GM18861 (cell line): ENCODE data around the gene ZNF747.
A peak's percentile ranks its signal among the peaks of the same experiment; 100 is the strongest.
"Not testable (repeated sequence)": the region's sequence is repeated elsewhere in the genome, so short reads cannot be mapped to it uniquely, and the experiment has no call there.

Source experiments
- ATAC-seq: cut with Tn5 transposase; IDR thresholded peaks from one replicate; pipeline ENCODE4 v1.9.1; 2021; ENCODE audit not compliant: unreplicated experiment

Gene ZNF747

DNA sequence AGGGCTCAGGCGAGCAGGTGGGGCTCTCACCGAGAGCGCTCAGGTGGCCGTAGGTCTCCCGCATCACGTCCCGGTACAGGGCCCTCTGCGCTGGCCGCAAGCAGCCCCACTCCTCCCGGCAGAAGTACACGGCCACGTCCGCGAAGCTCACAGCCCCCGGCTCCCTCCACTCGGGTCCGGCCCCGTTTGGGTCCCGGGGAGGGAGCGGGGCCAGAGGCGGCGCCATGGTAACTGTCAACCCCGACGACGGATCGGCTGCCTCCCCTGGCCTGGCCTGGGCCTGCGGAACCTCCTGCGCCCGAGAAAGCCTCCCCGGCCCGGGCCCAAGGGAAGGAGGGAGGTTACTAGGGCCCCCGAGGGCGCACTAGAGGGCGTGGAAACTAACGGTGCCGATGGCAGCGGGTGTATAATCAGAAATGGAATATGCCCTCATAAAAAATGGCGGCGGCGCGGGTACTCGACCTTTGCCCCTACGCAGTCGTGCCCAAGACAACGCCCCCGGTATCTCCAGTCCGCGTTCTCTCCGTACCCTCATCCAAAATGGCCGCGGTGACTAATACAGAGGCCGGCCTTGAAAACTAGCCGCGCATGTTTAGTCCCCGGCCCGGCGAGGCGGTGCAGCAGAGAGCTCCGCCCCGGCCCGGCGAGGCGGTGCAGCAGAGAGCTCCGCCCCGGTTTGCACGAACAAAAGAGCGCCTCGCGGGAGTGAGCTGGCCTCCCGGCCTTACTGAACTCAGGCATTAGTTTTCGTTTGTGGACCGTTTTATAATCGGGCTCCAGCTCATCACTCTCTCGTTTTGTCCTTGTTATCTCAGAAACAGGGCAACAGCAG lies 23.5 kb upstream of the ZNF747 start, which contains the start of gene ZNF764:
ZNF764 (minus strand) TSS at position 418 of the 832 bp plus-strand sequence; CDS start at position 226, 192 bp downstream.
- ATAC-seq: peak; percentile 78

DNA sequence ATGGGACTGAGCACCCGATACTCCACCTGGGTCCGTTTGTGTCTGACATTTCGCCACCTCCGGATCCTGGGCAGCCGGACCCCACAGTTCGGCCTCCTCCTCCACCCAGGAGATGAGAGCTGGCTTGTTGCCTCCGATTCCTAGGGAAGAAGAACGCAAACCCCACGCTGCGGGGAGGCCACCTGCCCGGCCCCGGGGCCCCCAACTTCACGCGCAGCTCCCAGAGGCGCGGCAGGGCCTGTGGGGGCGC lies 23.0 kb upstream of the ZNF747 start:
- ATAC-seq: peak; percentile 3

DNA sequence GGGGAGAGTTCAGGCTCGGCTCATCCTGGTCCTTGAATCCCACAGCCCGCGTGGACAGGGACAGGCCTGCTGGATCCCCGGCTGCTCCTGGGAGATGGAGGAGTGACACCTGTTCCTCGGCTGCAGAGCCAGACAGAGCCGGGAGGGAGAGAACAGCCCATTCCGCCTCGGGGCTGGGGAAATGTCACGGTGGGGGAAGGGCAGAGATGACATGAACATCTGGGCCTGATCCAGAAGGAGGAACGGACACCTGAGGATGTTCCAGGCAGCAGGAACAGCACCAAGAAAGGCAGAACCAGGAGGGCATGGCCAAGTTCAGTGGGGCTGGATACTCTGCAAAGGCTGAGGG lies 21.4 kb upstream of the ZNF747 start:
- ATAC-seq: no peak

DNA sequence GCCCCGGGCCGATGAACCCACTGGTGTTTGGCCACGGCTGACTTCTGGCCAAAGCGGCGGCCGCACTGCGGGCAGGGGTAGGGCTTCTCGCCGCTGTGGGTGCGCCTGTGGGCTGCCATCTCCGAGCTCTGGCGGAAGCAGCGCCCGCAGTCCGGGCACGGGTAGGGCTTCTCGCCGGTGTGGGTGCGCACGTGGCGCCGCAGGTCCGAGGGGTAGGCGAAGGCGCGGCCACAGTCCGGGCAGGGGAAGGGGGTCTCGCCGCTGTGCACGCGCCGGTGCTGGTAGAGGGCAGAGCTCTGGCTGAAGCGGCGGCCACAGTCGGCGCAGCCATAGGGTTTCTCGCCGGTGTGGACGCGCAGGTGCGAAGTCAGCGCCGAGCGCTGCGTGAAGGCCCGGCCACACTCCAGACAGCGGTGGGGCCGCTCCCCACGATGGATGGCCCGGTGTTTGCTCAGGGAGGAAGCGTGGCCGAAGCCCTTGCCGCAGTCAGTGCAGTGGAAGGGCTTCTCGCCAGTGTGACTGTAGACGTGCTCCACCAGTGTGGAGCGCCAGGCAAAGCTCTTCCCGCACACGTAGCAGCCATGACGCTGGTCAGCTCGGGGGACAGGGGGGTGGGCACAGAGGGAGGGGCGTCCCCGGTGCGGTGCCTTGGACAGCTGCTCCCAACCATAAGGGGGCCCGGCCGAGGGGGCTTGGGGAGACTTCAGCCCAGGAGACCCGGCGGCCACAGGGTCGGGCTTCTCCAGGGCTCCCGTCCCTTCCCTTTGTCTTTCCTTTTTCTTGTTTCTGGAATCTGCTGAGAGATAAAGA lies 20.9 kb upstream of the ZNF747 start:
- no peak for ATAC-seq

DNA sequence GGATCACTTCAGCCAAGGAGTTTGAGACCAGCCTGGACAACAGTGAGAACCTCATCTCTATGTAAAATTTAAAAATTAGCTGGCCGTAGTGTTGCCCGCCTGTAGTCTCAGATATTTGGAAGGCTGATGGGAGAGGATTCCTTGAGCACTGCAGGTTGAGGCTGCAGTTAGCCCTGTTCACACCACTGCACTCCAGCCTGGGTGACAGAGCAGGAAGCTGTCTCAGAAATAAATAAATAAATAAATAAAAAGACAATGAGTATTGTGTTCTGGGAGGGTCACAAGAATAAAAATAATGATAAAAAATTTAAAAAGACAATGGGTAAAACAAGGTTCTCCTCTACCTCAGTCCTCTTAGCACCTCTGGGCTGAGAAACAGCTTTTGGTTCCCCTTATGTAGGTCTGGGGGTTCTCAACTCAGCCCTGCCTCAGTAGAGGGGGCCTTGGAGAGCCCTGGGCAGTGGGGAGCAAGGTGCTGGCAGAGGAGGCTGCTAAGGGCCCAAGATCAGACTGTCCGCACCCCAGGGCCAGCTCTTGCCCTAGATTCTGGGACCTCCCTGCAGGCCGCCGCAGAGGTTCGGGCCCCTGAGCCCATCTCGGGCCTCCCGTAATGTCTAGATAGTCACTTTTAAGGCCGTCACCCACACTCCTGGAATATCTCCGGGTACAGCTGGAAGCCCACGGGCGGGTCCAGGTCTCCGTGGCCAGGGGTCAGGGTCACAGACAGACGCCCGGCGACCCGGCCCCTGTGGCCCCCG lies 20.1 kb upstream of the ZNF747 start:
- ATAC-seq: no peak

DNA sequence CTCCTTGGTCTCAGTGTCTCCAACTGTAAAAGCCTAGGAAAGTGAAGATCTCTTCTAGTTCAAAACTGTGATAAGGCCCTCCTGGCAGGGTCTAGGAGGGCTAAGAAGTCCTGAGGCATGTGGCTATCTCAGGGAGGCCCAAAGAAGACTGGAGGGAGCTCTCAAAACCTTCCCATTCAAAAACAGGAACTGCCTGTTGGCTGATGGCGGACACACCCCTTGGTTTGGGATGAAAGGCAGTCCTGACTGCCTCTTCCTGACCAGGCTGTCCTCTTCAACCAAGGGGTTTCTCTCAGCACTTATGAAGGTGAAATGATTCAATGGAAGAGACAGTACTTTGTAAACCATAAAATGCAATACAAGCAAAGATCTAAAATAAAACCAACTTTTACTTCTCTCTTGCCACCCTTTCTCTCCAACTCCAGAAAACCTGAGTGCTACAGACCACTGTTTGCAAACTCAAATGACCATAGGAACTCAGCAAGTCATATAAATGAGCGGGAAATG lies 18.8 kb upstream of the ZNF747 start:
- ATAC-seq: no peak

DNA sequence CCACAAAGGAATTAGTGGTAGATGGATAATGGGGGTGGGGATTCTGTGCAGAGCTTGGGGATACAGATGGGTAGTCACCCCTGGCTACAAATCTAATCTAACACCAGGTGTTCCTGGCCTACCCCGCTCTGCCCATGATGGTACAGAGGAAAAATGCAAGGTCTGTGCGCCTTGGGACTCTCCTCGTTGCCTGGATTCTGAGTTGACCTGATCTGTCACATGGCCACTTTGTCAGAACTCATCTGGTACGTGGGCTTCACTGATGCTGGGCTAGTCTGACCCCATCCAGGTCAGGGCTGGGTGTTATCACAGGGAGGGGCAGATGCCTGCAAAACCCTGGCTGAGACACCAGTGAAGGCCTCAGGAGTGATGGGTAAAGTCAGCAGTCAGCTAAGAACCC lies 18.3 kb upstream of the ZNF747 start:
- no peak for ATAC-seq

DNA sequence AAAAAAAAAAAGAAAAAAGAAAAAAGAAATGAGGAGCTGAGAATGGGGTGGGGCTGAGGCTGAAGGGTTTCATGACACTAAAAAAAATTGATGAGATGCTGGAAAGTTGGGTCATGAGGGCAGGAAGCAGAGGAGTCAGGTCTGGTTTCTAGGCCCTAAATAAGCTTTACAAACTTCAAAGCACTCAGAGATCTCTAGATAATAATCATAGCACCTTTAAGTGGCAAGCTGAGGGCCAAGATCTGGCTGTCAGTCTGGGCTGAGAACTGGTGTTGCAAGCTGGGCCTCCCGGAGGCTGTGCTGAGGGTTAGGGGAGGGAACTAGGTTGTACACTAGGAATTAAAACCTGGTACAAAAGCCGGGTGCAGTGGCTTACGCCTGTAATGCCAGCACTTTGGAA lies 17.1 kb upstream of the ZNF747 start:
- ATAC-seq: no peak

DNA sequence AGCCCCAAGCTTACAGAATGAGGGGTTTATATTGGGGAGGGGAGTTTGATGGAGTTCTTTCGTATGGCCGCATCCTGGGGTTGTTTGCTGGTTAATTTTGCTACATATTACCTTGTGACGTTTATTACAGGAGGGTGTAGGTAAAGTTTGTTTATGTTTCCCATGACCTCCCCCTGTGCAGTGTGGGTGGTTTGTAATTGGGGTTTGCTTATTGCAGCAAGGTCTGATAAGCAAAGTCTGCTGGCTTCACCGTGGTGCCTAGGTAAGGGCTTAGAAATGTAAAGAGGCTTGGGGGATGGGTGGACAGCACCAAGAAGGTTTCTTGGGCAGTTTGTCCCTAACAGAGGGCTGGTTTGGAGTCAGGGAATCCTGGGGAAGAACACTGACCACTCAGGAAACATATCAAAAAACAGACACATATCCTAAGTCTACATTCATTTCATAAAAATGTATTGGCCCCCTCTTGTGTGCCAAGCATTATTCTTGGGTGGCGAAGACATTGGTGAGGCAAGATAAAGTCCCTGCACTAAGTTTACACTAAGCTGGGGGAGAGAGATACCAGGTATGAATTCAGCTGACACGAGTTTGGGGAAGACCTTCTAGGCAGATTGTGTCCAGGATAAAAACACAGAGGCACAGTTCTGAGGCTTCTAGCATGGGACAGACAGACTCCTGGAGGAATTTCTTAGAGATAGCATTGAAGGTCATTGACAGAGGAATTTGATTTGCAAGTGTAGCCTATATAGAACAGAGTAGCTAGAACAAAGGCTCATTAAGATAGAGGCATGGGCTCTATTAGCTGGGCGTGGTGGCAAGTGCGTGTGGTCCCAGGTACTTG lies 14.0 kb upstream of the ZNF747 start:
- no peak for ATAC-seq

DNA sequence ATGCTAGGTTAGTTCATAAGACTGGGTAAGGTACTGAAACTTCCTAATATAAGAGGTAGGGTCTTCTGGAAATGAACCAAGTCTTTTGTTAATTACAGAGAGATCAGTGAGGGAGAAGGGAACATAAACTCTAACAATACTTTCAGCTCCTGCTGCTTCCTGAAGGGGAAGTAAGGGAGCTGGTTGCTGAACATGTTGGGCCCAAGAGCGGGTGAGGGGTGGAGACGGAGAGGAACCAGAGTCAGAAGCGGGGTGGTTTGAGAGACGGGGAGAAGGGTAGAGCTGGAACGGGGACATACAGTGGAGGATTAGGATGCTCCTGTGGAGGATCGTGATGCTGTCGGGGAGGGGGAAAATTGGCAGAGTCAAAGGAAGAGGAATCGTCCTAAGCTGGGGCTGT lies 11.5 kb upstream of the ZNF747 start:
- ATAC-seq: no peak

DNA sequence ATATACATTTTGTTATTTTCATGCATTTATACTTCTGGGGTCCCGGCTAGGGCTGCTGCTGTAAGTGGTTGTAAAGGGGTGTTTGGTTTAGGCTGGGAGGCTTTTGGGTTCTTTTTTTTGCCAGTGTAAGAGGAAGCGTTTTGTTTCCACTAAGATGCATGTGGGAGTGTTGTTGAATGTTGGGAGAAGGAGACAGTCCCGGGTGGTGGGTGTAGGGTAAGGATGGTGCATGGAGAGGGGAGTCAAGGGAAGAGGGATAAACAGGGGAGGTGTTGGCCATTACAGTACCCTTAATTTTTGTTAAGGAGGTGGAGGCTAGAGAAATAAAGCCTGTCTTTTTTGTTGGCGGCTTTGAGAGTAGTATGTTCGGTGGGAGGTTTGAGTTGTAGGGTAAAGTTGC lies 8.4 kb upstream of the ZNF747 start:
- no peak for ATAC-seq

DNA sequence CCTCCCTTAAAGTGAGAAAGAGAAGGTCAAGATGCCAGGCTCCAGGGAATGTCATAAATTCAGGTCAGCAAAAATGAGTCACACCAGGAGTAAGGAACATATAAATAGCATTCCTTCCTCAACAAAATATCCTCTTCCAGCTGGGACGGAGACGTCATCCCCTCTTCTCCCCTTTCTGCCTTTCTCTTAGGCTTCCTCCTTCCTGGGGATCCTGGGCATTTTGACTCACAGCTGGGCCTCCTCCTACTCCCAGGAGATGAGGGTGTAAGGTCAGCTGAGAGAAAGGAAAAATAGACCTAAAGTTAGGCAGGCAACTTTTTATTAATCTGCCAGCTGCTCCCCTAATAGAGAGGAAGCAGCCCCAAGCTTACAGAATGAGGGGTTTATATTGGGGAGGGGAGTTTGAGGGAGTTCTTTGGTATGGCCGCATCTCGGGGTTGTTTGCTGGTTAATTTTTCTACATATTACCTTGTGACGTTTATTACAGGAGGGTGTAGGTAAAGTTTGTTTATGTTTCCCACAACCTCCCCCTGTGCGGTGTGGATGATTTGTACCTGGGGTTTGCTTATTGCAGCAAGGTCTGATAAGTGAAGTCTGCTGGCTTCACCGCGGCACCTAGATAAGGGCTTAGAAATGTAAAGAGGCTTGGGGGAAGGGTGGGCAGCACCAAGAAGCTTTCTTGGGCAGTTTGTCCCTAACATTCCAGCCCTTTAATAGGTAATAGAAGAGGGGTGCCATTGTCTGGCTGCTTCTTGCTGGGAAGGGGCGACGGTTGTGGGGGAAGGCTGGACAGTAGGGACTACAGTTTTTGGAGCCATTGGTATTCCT lies 7.1 kb upstream of the ZNF747 start:
- ATAC-seq: no peak

DNA sequence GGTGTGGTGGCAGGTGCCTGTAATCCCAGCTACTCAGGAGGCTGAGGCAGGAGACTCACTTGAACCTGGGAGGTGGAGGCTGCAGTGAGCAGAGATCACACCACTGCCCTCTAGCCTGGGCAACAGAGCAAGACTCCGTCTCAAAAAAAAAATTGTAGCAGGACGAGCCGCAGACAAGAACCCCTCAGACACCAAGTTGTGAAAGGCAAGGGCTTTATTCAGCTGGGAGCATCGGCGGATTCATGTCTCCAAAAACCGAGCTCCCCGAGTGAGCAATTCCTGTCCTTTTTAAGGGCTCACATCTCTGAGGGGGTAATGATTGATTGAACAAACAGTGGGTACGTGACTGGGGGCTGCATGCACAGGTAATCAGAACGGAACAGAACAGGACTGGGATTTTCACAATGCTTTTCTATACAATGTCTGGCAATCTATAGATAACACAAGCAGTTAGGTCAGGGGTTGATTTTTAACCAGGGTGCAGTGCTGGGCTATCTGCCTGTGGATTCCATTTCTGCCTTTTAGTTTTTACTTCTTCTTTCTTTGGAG lies 6.3 kb upstream of the ZNF747 start:
- not testable (repeated sequence) for ATAC-seq

DNA sequence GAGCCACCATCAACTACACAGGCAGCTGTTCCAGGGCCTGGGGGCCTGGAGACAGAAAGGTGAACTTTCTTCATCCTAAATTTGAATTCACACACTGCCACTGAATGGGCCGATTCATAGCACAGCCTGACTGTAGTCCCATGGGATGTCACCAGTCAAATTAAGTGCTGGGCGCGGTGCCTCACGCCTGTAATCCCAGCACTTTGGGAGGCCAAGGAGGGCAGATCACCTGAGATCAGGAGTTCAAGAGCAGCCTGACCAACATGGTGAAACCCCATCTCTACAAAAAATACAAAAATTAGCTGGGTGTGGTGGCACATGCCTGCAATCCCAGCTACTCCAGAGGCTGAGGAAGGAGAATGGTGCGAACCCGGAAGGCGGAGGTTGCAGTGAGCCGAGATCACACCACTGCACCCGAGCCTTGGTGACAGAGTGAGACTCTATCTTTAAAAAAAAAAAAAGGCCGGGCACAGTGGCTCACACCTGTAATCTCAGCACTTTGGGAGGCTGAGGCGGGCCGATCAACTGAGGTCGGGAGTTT lies 5.4 kb upstream of the ZNF747 start:
- ATAC-seq: not testable (repeated sequence)

DNA sequence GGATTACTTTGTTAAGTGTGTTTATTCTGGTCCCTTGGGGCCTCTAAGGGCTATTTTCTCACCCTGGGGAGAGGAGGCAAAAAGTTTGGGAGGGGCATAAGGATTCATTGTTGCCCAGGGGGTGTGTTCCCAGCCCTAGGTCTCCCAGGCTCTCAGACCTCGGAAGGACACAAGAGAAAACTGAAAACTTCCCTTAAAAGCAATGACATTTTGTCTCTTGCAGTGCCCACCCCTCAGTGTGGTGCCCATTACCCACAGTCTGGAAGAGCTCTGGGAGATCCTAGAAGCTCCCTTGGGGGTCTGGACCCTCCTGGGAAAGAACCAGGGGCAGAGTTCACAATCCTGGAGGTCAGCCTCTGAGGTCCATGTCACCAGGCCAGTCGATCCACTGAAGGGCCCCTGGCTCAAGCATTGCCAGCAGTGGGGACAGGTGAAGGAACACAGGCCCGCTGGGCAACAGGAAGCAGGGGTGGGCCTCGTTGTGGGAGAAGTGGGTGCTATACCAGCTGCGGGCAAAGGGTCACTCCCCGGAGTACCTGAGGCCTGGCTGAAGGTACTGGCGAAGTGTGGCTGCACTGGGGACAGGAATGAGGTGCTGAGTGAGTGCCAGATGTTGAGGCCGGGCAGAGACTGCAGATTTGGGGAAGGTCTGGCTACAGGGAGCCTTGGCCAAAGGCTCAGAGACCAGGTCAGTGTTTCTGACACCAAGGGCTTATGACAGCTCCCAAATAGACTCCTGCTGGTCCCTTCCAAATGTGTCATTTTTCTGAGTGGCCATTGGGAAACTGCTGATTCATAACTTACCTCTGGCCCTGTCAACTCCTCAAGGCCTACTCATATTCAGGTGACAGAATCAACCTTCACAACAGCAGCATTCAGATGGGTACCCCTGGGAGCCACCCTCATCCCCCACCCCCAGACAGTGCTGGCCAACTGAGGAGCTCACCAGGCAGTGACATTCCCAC lies 4.6 kb upstream of the ZNF747 start:
- ATAC-seq: no peak

DNA sequence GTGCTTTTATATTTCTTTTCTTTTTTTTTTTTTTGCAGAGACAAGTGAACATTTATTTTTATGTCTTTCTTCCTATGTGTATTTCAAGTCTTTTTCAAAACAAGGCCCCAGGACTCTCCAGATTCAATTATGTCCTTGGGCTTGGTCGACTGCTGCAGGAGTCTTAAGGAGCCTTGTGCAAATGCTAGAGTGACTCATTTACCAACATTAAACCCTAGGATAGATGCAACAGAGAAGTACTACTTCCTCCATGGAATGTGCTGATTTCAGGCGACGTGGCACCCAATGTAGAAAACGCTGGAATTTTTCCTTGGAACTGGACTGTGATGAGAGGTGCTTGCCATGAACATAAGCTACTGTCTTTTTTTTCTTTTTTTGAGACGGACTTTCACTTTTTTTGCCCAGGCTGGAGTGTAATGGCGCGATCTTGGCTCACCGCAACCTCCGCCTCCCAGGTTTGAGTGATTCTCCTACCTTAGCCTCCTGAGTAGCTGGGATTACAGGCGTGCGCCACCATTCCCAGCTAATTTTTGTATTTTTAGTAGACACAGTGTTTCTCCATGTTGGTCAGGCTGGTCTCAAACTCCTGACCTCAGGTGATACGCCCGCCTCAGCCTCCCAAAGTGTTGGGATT lies 1.9 kb upstream of the ZNF747 start:
- ATAC-seq: not testable (repeated sequence)

DNA sequence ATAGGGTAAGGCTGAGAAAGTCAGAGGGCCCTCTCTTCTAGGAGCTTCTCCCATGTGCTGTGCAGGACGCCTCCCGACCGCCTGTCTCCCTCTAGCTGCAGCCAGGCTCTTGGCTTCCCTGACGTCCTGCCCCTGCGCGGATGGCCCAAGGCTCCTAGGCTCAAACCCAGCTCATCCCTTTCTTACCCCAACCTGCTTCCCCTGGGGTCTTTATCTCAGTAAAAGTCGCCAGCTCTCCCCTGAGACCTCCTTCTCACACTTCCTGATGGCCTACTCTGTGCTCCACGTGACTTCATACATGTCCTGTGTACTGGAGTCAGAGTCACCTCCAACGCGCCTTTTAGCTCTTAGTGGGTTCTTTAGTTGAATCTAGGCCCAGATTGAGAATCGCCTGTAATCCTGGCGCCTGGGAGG lies 1.1 kb upstream of the ZNF747 start:
- peak; percentile 32 for ATAC-seq
